Fibroblast of lung (primary cell): ENCODE data around the gene GNAL. TPM values are rescaled to one million over a fixed set of nuclear protein-coding genes. Genes with fewer than 3 reads are reported as not detected.

Experiments
- DNase-seq, 2 donors: peaks; one replicate each; pipeline versions ENCODE4 v3.0.0 to v3.0.0-alpha.2; 2010; ENCODE audit warnings: low read depth in 2 of 2
- H2AFZ ChIP-seq: 2 replicates; pipeline ENCODE4 v1.5.1; 2012; ENCODE audit warnings: low read length, control low read depth, inconsistent platforms
- H3K27ac ChIP-seq: 2 replicates; pipeline ENCODE4 v1.5.1; 2011; ENCODE audit warnings: low read length, control low read depth; ENCODE audit not compliant: insufficient read depth
- H3K27me3 ChIP-seq: 2 replicates; pipeline ENCODE4 v1.5.1; 2011; ENCODE audit warnings: mild to moderate bottlenecking, low read length; ENCODE audit not compliant: control insufficient read depth, insufficient read depth
- H3K36me3 ChIP-seq: 2 replicates; pipeline ENCODE4 v1.5.1; 2011; ENCODE audit warnings: low read length; ENCODE audit not compliant: control insufficient read depth, insufficient read depth
- H3K4me1 ChIP-seq: 2 replicates; pipeline ENCODE4 v1.5.1; 2011; ENCODE audit warnings: low read length; ENCODE audit not compliant: control insufficient read depth, insufficient read depth; ENCODE audit errors: extremely low read depth
- H3K4me2 ChIP-seq: 2 replicates; pipeline ENCODE4 v1.5.1; 2011; ENCODE audit warnings: low read length, control low read depth; ENCODE audit not compliant: insufficient read depth; ENCODE audit errors: extremely low read depth
- H3K4me3 ChIP-seq, 4 experiments: fragments of 200-600 bp in 1 of 4; sonication (generic) in 1 of 4; replicated peaks in 1 of 4; 2 replicates each; pipeline ENCODE4 v1.5.1; 2011 to 2016; ENCODE audit warnings: low read length in 4 of 4, low read depth in 3 of 4, mild to moderate bottlenecking in 3 of 4, control low read depth in 2 of 4, inconsistent platforms in 1 of 4, mixed read lengths in 1 of 4; ENCODE audit not compliant: insufficient read depth in 1 of 4; ENCODE audit errors: control extremely low read depth in 1 of 4
- H3K79me2 ChIP-seq: 2 replicates; pipeline ENCODE4 v1.5.1; 2012; ENCODE audit warnings: mild to moderate bottlenecking, low read length, inconsistent platforms; ENCODE audit not compliant: control insufficient read depth, insufficient read depth
- H3K9ac ChIP-seq: 2 replicates; pipeline ENCODE4 v1.5.1; 2011; ENCODE audit warnings: mild to moderate bottlenecking, low read length, control low read depth; ENCODE audit not compliant: insufficient read depth
- H3K9me3 ChIP-seq: 2 replicates; pipeline ENCODE4 v1.5.1; 2012; ENCODE audit warnings: low read depth, low read length; ENCODE audit not compliant: control insufficient read depth, insufficient read depth
- H4K20me1 ChIP-seq: 2 replicates; pipeline ENCODE4 v1.5.1; 2011; ENCODE audit warnings: low read length; ENCODE audit not compliant: control insufficient read depth, insufficient read depth; ENCODE audit errors: extremely low read depth
- CTCF ChIP-seq, 2 donors: IDR thresholded peaks in 1 of 2; conservative IDR thresholded peaks in 1 of 2; 1 replicate in 1 of 2; 2 replicates in 1 of 2; pipeline ENCODE4 v1.5.1; 2011 to 2012; ENCODE audit warnings: low read length in 2 of 2, control low read depth in 1 of 2, inconsistent platforms in 1 of 2, low read depth in 1 of 2, mild to moderate bottlenecking in 1 of 2
- EZH2 ChIP-seq: IDR thresholded peaks from 2 replicates; pipeline ENCODE4 v1.5.1; 2012; ENCODE audit warnings: low read length, control low read depth, mild to moderate bottlenecking; ENCODE audit errors: missing control alignments
- polyA plus RNA-seq, 2 donors: library from polyadenylated mRNA; depleted of rRNA in 1 of 2; stranded (reverse) in 1 of 2; unstranded in 1 of 2; fragments of >200 nt; gene quantifications; 2 replicates each; pipeline ENCODE4 v1.2.1, GENCODE V29; 2011 to 2012; ENCODE audit warnings: missing spikeins in 1 of 2
- total RNA-seq: library from RNA; depleted of rRNA; stranded (reverse); fragments of >200 nt; gene quantifications from 2 replicates; pipeline ENCODE4 v1.2.1, GENCODE V29; 2014

The GNAL gene
- total and polyA plus RNA-seq, 2 donors (not counting 1 experiment from before 2014, with no cell fraction given): 0.05 to 0.50 TPM

- no peak overlapping the region for H2AFZ ChIP-seq
- H3K27me3 ChIP-seq: no peaks in the 10 kb centered on the region
- no peaks in the 10 kb centered on the region for H4K20me1 ChIP-seq
- no peaks in the 10 kb centered on the region for H3K36me3 ChIP-seq
- H3K4me3 ChIP-seq: no peak overlapping the region
- H3K27ac ChIP-seq: no peak overlapping the region
- no peak for TF ChIP-seq CTCF (conservative IDR thresholded peaks at IDR 0.05 in 1 of 2, IDR thresholded peaks at IDR 0.05 in 1 of 2; ENCODE audit: low read depth in 1 of 2, low read length in 2 of 2)
- no peak for TF ChIP-seq EZH2
- H3K9ac ChIP-seq: no peak overlapping the region
- no peak overlapping the region for H3K4me2 ChIP-seq
- no peak for DNase-seq
- H3K4me1 ChIP-seq: no peaks in the 10 kb centered on the region
- no peaks in the 10 kb centered on the region for H3K9me3 ChIP-seq
- no peaks in the 10 kb centered on the region for H3K79me2 ChIP-seq
Observed at GRCh38 chr18:11665146-11665545, 23.9 kb upstream of the GNAL start.

GRCh38 chr18:11665587-11665986 is 23.5 kb upstream of the GNAL start:
- Histone ChIP-seq H3K4me2 (no peak overlapping the region), H4K20me1 (no peaks in the 10 kb centered on the region), H3K27me3 (no peaks in the 10 kb centered on the region), H3K9ac (no peak overlapping the region), H3K4me1 (no peaks in the 10 kb centered on the region), H3K4me3 (no peak overlapping the region), H3K79me2 (no peaks in the 10 kb centered on the region), H3K9me3 (no peaks in the 10 kb centered on the region), H3K27ac (no peak overlapping the region), H3K36me3 (no peaks in the 10 kb centered on the region), H2AFZ (no peak overlapping the region)
- no peak for TF ChIP-seq CTCF (conservative IDR thresholded peaks at IDR 0.05 in 1 of 2, IDR thresholded peaks at IDR 0.05 in 1 of 2; ENCODE audit: low read depth in 1 of 2, low read length in 2 of 2)
- TF ChIP-seq EZH2: no peak
- DNase-seq: no peak

- Histone ChIP-seq H3K4me3 (no peak overlapping the region), H3K4me1 (no peaks in the 10 kb centered on the region), H3K9ac (no peak overlapping the region), H3K9me3 (no peaks in the 10 kb centered on the region), H3K27me3 (no peaks in the 10 kb centered on the region), H3K4me2 (no peak overlapping the region), H4K20me1 (no peaks in the 10 kb centered on the region), H3K79me2 (no peaks in the 10 kb centered on the region), H3K36me3 (no peaks in the 10 kb centered on the region), H2AFZ (no peak overlapping the region), H3K27ac (no peak overlapping the region)
- DNase-seq: no peak
- TF ChIP-seq EZH2: no peak
Observed at GRCh38 chr18:11666176-11666575, 22.9 kb upstream of the GNAL start.
